ENCODE measurements around the gene GPI. TPM values are rescaled to one million over a fixed set of nuclear protein-coding genes. Genes with fewer than 3 reads are reported as not detected.

Gene GPI
- total and polyA plus RNA-seq, 10 donors = 57.5 to 257 (median 161) TPM

DNA sequence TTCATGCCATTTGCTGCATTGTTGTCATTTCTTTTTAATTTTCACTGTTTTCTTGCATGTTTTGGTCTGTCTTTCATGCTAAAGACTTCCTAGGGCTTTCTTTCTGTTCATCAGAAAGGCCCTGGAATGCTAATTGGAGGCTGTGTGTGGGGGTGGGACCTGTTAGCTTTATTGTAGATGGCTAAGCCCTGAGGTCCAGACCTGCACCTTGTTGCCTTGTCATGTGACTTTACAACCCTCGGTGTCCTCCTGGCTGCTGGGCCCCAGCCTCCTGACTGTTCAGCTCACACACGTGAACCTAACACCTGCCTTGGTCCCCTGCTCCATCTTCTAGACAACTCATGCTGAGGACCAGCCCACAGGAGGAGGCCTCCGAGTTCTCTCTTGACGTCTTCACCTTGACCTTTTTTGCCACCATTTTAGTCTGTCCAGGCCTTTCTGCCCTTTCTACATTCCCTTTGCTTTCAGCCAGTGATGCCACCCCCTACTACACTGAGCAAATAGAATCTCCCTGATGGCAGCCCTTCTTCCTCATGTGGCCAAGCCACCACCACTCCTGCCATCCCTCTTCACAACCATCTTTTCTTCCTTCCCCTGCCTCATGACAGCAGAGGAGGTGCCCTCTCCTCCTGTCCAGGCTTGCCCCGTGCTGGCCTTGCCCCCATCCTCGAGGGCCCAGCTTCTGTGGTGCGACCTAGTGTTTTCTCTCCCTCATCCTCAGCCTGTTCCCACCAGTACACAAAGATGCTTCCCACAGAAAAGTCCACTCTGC is 41.4 kb upstream of the GPI start:
- no peaks in the 10 kb centered on the region for H3K27me3 ChIP-seq (replicated peaks in 1 of 7)
- no peak overlapping the region for H3K4me3 ChIP-seq
- peaks cover 0 to 26% (median 12%) of the 10 kb centered on the region in 6 donors for H3K4me1 ChIP-seq
- H3K9me3 ChIP-seq = no peaks in the 10 kb centered on the region
- peaks cover 0 to 90% (median 57%) of the 10 kb centered on the region in 6 donors for H3K36me3 ChIP-seq
- no peak overlapping the region for H3K27ac ChIP-seq
- 88 to 90% (median 89%) methylated on average over 7 of the region's 7 CpGs for WGBS, 5 donors
- DNase-seq = no peak
- intact Hi-C loops (cut with DNase I; ENCODE audit: low total_unique reads) = no loop called here
- TF ChIP-seq POLR2AphosphoS5 (IDR thresholded peaks at IDR 0.05) = no peak
- TF ChIP-seq, protein P1, sequence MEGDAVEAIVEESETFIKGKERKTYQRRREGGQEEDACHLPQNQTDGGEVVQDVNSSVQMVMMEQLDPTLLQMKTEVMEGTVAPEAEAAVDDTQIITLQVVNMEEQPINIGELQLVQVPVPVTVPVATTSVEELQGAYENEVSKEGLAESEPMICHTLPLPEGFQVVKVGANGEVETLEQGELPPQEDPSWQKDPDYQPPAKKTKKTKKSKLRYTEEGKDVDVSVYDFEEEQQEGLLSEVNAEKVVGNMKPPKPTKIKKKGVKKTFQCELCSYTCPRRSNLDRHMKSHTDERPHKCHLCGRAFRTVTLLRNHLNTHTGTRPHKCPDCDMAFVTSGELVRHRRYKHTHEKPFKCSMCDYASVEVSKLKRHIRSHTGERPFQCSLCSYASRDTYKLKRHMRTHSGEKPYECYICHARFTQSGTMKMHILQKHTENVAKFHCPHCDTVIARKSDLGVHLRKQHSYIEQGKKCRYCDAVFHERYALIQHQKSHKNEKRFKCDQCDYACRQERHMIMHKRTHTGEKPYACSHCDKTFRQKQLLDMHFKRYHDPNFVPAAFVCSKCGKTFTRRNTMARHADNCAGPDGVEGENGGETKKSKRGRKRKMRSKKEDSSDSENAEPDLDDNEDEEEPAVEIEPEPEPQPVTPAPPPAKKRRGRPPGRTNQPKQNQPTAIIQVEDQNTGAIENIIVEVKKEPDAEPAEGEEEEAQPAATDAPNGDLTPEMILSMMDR (IDR thresholded peaks at IDR 0.05 in 8 of 11, conservative IDR thresholded peaks at IDR 0.05 in 3 of 11) = no peak
- TF ChIP-seq POLR2A (IDR thresholded peaks at IDR 0.05) = no peak

DNA sequence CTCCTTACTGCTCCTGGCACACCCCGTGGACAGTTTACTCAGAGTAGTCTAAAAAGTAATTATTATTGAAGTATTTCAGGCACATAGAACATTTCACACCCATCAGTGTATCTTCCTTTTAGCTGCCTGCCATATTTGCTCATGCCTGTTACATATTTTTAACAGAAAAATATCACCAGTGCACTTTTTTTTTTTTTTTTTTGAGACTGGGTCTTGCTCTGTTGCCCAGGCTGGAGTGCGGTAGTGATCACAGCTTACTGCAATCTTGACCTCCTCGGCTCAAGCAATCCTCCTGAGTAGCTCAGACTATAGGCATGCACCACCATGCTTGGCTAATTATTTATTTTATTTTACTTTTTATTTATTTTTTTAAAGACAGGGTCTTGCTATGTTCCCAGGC is 40.7 kb upstream of the GPI start:
- intact Hi-C loops (cut with DNase I; ENCODE audit: low total_unique reads) = no loop called here
- Histone ChIP-seq H3K9me3 (no peaks in the 10 kb centered on the region), H3K27me3 (replicated peaks in 1 of 7) (no peaks in the 10 kb centered on the region), H3K36me3 (peaks cover 0 to 97% (median 63%) of the 10 kb centered on the region in 6 donors), H3K4me1 (peaks cover 0 to 19% (median 5%) of the 10 kb centered on the region in 6 donors), H3K27ac (no peak overlapping the region), H3K4me3 (no peak overlapping the region)
- TF ChIP-seq POLR2A (IDR thresholded peaks at IDR 0.05) (no peak), POLR2AphosphoS5 (IDR thresholded peaks at IDR 0.05) (no peak)
- TF ChIP-seq, protein P1 (IDR thresholded peaks at IDR 0.05 in 8 of 11, conservative IDR thresholded peaks at IDR 0.05 in 3 of 11) = no peak
- DNase-seq = no peak
- WGBS, 5 donors = 92 to 97% (median 96%) methylated on average over 3 of the region's 3 CpGs

DNA sequence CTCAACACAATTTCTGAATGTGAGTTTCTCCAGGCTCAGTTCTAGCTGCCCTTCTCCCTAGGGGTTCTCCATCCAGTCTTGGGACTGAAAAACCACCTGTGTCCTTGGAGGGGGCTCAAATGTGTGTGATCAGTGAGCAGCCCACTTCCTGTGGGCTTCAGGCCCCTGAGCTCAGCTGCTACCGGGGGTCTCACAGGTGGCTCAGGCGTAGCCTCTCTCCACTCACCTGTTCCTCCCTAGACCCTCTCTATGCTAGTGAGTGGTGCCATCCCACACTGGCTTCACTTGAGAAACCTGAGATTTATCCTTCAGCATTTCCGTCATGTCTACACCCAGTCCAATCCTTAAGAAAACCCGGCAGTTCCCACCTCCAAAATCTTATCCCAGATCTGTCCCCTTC is 39.8 kb upstream of the GPI start:
- intact Hi-C loops (cut with DNase I; ENCODE audit: low total_unique reads) = no loop called here
- H3K4me3 ChIP-seq = no peak overlapping the region
- peaks cover 0 to 10% (median 2%) of the 10 kb centered on the region in 6 donors for H3K4me1 ChIP-seq
- WGBS, 5 donors = 90 to 96% (median 93%) methylated on average over 4 of the region's 4 CpGs
- no peaks in the 10 kb centered on the region for H3K27me3 ChIP-seq (replicated peaks in 1 of 7)
- no peak for TF ChIP-seq POLR2A (IDR thresholded peaks at IDR 0.05)
- TF ChIP-seq, protein P1 (IDR thresholded peaks at IDR 0.05 in 8 of 11, conservative IDR thresholded peaks at IDR 0.05 in 3 of 11) = no peak
- no peak for TF ChIP-seq POLR2AphosphoS5 (IDR thresholded peaks at IDR 0.05)
- H3K36me3 ChIP-seq = peaks cover 0 to 99% (median 69%) of the 10 kb centered on the region in 6 donors
- H3K9me3 ChIP-seq = no peaks in the 10 kb centered on the region
- no peak for DNase-seq
- H3K27ac ChIP-seq = no peak overlapping the region

DNA sequence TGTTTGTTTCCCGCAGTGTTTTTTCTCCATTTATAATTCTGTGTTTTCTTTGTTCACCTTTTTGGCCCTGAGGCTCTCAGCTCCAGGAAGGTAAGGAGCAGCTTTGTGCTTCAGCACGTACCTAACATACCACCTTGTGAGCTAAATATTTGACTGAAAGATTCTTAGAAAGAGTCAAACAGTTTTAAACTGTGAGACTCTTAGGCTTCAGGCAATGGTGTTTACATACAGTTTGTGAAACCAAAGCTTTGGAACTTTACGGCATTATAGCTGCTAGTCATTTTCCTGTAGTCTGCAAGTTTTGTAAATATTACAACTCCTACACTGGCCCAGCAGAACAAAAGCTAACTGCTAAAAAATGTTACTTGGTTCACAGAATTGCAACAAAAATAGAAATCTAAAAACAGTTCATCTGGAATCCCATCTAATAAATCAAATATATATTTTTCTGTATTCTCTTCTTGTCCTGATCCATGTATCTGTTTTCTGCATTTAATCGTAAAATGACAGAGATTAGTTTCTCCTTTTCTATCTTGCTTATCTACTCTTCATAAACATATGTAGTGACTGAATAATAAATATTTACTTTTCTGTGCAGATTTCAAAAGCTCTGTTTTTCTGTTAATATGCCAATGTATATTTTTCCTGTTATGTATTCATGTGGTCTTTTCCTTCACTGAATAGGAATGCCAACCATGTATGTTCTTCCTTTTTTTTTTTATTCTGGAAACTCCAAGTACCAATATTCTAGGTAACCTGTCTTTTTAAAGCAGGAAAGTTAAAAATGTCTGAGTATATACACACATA is 38.8 kb upstream of the GPI start:
- H3K27ac ChIP-seq = no peak overlapping the region

More for the DNA sequence above, 38.8 kb upstream of the GPI start:
- Histone ChIP-seq H3K36me3 (peaks cover 0 to 100% (median 76%) of the 10 kb centered on the region in 6 donors), H3K4me3 (no peak overlapping the region), H3K27me3 (replicated peaks in 1 of 7) (no peaks in the 10 kb centered on the region), H3K4me1 (peaks cover 0 to 7% (median 0%) of the 10 kb centered on the region in 6 donors), H3K9me3 (no peaks in the 10 kb centered on the region)
- WGBS, 5 donors = 89 to 95% (median 91%) methylated on average over 4 of the region's 4 CpGs
- no peak for DNase-seq
- TF ChIP-seq, protein P1 (IDR thresholded peaks at IDR 0.05 in 8 of 11, conservative IDR thresholded peaks at IDR 0.05 in 3 of 11) = no peak
- no peak for TF ChIP-seq POLR2A (IDR thresholded peaks at IDR 0.05)
- no peak for TF ChIP-seq POLR2AphosphoS5 (IDR thresholded peaks at IDR 0.05)
- intact Hi-C loops (cut with DNase I; ENCODE audit: low total_unique reads) = no loop called here
